Natural killer cell treated with Interleukin-12 subunit alpha and Interleukin-12 subunit beta and Interleukin-15 and Interleukin-18, amount 100 ng/mL, for 72 hours (primary cell): ENCODE data around the gene CIDEB. TPM values are rescaled to one million over a fixed set of nuclear protein-coding genes. Genes with fewer than 3 reads are reported as not detected.
A peak's percentile ranks its signal among the peaks of the same experiment; 100 is the strongest.

ENCODE experiments used
- ATAC-seq, 2 donors: fragments of 150-1000 bp; cut with Tn5 transposase in 1 of 2; sonication (Bioruptor Pico), chemical (Tn5 transposase) in 1 of 2; 2 replicates each; pipeline ENCODE4 v1.10.0; 2021
- DNase-seq: peaks from one replicate; pipeline ENCODE4 v3.0.0; 2022; ENCODE audit warnings: low spot score
- H3K27ac Mint-ChIP-seq, 2 donors: 1 replicate in 1 of 2; 2 replicates in 1 of 2; pipeline ENCODE4 v1.8.0; 2022; ENCODE audit warnings: mixed read lengths in 2 of 2, mild to moderate bottlenecking in 1 of 2, moderate library complexity in 1 of 2
- H3K27me3 Mint-ChIP-seq, 2 donors: 1 replicate in 1 of 2; 2 replicates in 1 of 2; pipeline ENCODE4 v1.8.0; 2022; ENCODE audit warnings: mixed read lengths in 2 of 2
- H3K36me3 Mint-ChIP-seq: one replicate; pipeline ENCODE4 v1.8.0; 2022; ENCODE audit warnings: mixed read lengths
- H3K4me1 Mint-ChIP-seq, 2 donors: 1 replicate in 1 of 2; 2 replicates in 1 of 2; pipeline ENCODE4 v1.8.0; 2022; ENCODE audit warnings: low read depth in 2 of 2, mixed read lengths in 2 of 2, mild to moderate bottlenecking in 1 of 2
- H3K4me3 Mint-ChIP-seq: one replicate; pipeline ENCODE4 v1.8.0; 2022; ENCODE audit warnings: mixed read lengths
- H3K9me3 Mint-ChIP-seq: 2 replicates; pipeline ENCODE4 v1.8.0; 2022; ENCODE audit warnings: mixed read lengths
- total RNA-seq, 2 donors: library from RNA; stranded (reverse); gene quantifications; one replicate each; pipeline ENCODE4 v1.2.3, GENCODE V29; 2022

CIDEB gene
- total RNA-seq, 2 donors from 2014 or later: 6.8 to 20.2 TPM

DNA sequence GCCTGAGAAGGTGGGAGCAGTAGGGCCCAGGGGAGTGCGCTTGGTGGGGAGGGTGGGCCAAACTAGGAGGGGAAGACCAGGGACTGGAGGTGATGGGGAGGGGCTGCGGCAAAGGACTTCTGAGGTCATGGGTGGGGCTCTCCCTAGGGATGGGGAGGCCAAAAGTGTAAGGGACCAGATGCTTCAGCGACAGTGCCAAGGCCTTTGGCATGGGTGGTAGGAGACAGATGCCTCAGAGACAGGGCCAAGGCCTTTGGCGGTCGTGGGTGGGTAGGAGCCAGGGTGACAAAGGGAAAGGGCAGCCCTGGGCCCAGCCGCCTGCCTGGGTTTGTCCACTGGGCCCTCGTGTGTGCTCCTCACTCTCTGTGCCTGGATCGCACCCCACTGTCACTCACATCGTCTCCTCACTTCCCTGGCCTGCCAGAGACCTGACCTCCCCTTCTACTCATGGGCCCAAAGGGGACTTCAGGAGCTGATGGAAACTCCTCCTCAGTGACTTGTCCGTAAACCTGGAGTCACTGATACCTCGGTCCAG is 23.2 kb downstream of the CIDEB start:
- Mint-ChIP-seq H3K36me3 (no peaks in the 10 kb centered on the region), H3K27ac (no peak overlapping the region), H3K9me3 (no peaks in the 10 kb centered on the region), H3K4me3 (no peak overlapping the region), H3K27me3 (no peaks in the 10 kb centered on the region), H3K4me1 (peaks cover 15 to 25% of the 10 kb centered on the region in 2 donors)
- DNase-seq (no peak), ATAC-seq (peak in 1 of 2 donors; percentile 15)

DNA sequence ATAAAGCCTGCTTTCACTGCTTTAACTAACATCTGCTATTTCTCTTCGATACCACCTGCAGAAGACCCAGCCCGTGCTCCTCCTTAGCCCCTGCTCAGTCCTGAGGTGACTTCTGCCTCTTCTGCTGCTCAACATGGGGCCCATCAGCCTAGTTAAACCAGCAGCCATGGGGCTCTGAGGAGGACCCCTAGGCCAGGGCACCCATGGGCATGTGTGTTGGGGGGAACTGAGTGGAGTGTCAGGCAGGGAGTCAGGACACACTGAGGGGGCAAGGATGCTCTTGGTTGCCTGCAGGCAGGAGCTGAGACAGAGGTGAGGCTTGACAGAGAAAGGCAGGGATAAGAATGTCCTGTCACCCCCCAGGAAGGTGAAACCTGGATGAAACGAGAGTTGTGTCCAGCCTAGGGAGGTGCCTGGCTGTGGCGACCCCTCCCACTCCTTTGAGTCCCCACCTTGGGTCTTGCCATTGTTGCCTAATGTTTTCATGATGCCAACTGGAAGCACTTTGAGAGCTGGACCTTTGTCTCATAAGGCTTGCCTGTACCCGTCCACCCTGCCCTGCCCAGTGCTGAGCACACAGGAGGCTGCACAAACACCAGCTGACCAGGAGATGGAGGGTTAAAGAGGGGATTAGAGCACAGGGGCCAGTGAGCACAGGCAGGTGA is 23.8 kb downstream of the CIDEB start:
- Mint-ChIP-seq H3K4me1 (peaks cover 18 to 26% of the 10 kb centered on the region in 2 donors), H3K27ac (no peak overlapping the region), H3K9me3 (no peaks in the 10 kb centered on the region), H3K4me3 (no peak overlapping the region), H3K27me3 (no peaks in the 10 kb centered on the region), H3K36me3 (no peaks in the 10 kb centered on the region)
- ATAC-seq: no peak
- no peak for DNase-seq

- no peak overlapping the region for H3K27ac Mint-ChIP-seq
- ATAC-seq (no peak), DNase-seq (no peak)
- no peaks in the 10 kb centered on the region for H3K27me3 Mint-ChIP-seq
- H3K4me3 Mint-ChIP-seq: no peak overlapping the region
- H3K4me1 Mint-ChIP-seq: peaks cover 24% of the 10 kb centered on the region in 2 donors
- no peaks in the 10 kb centered on the region for H3K36me3 Mint-ChIP-seq
- no peaks in the 10 kb centered on the region for H3K9me3 Mint-ChIP-seq
Observed at GRCh38 chr14:24282736-24283135, 25.0 kb downstream of the CIDEB start.

DNA sequence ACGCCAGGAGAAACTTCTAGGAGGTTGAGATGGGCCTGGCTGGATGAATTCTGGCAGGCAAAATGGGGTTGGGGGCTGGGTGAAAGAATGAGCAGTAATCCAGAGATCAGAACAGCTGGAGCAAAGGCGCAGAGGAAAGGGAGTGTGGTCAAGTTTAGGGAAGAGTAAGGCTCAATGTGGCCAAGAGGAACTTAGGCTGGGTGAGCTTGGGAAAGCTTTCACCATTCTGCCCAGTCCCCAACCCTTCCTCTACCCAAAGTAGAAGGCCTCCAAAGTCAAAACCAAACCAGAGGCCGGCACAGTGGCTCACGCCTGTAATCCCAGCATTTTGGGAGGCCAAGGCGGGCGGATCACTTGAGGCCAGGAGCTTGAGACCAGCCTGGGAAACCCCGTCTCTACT is 26.1 kb downstream of the CIDEB start:
- H3K4me1 Mint-ChIP-seq: peaks cover 26 to 29% of the 10 kb centered on the region in 2 donors
- DNase-seq (no peak), ATAC-seq (no peak)
- no peak overlapping the region for H3K27ac Mint-ChIP-seq
- no peak overlapping the region for H3K4me3 Mint-ChIP-seq
- H3K9me3 Mint-ChIP-seq: no peaks in the 10 kb centered on the region
- H3K27me3 Mint-ChIP-seq: no peaks in the 10 kb centered on the region
- H3K36me3 Mint-ChIP-seq: no peaks in the 10 kb centered on the region

- Mint-ChIP-seq H3K9me3 (no peaks in the 10 kb centered on the region), H3K4me1 (peaks cover 26 to 30% of the 10 kb centered on the region in 2 donors), H3K27ac (peak overlapping the region in 1 of 2 donors; percentile 30), H3K4me3 (no peak overlapping the region), H3K36me3 (no peaks in the 10 kb centered on the region), H3K27me3 (no peaks in the 10 kb centered on the region)
- no peak for DNase-seq
- ATAC-seq: no peak
Observed at GRCh38 chr14:24280797-24281460, 26.8 kb downstream of the CIDEB start.

DNA sequence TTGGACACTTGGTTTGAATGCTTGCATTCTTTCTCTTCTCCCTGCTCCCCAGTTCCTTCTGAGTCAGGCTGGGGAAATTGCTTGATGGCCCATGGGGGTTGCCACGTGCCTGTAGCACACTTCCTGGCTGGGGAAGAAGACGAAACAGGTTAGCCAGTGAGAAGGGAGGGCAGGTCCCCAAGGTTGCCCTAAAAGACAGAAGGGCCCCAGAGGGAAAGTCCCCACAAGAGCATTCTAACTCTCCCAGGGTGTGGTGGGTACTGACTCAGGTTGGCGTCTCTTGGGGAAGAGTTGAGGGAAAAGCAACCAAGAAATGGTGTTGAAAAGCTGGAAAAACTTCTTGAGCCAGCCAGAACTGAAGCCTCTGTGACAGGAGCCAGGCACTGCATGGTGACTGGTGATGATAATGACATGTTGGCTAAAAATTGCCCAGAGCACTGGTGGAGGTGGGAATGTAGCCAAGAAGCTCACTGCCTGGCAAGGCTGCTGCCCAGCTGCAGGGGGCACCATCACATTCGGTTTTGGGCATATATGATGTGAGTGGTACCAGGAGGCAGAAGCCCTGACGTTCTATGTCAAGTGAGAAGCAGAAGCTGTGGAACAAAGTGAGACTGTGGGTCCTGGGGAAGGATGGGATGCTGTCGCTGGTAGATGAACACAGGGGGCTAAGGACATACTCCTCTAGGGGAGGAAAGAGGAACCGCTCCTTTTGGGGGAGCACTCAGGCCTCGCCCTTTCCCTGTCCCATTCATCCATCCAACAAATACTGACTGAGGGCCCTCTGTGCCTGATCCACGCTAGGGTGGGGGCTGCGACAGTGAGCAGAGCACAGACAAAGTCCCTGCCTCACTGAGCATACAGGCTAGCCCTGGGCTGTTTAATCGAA is 28.2 kb downstream of the CIDEB start:
- no peaks in the 10 kb centered on the region for H3K36me3 Mint-ChIP-seq
- peak overlapping the region in 1 of 2 donors; percentile 50 for H3K27ac Mint-ChIP-seq
- no peaks in the 10 kb centered on the region for H3K27me3 Mint-ChIP-seq
- H3K4me1 Mint-ChIP-seq: peaks cover 26 to 30% of the 10 kb centered on the region in 2 donors
- DNase-seq (no peak), ATAC-seq (peak in 1 of 2 donors; percentile 45)
- no peaks in the 10 kb centered on the region for H3K9me3 Mint-ChIP-seq
- H3K4me3 Mint-ChIP-seq: no peak overlapping the region

- Mint-ChIP-seq H3K36me3 (no peaks in the 10 kb centered on the region), H3K4me3 (no peak overlapping the region), H3K27me3 (no peaks in the 10 kb centered on the region), H3K9me3 (no peaks in the 10 kb centered on the region), H3K27ac (peak overlapping the region; percentile 23 to 50), H3K4me1 (peaks cover 36 to 40% of the 10 kb centered on the region in 2 donors)
- no peak for DNase-seq
- ATAC-seq: no peak
Observed at GRCh38 chr14:24278424-24278823, 29.4 kb downstream of the CIDEB start.

DNA sequence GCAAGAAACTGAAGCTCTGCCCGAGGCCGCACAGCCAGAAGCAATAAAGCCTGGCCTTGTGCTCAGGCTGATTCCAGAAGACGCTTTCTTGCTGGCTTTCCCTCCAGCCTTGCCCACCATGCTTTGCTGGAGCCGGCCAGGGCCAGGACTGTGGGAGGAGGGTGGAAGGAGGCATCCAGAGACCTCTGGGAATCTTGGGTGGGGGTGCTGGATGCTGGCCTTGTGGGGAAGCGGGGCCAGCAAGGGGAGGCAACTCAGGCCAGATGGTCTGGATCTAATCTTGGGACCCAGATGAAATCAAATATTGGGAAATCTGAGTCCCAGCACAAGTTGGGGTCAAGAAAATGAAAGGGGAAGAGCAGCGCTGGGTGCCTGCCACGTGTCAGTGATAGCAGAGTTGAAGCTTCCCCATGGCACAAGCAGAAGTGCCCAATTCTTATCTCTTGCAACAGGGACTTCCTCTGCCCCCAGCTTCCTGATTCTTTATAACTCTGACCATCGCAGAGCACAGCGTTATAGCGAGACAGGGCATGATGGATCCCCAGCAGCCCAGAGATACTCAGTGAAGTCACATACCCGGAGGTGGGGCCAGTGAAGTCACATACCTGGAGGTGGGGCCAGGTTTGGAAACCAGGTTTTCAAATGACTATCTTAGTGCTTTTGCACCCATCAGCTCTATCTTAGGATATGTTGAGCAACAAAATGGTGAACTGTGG is 30.0 kb downstream of the CIDEB start:
- DNase-seq: no peak
- no peaks in the 10 kb centered on the region for H3K27me3 Mint-ChIP-seq
- H3K4me3 Mint-ChIP-seq: no peak overlapping the region
- peak overlapping the region; percentile 50 to 60 for H3K27ac Mint-ChIP-seq
- peak in 1 of 2 donors; percentile 17 for ATAC-seq
- no peaks in the 10 kb centered on the region for H3K9me3 Mint-ChIP-seq
- H3K4me1 Mint-ChIP-seq: peaks cover 40 to 47% of the 10 kb centered on the region in 2 donors
- no peaks in the 10 kb centered on the region for H3K36me3 Mint-ChIP-seq

DNA sequence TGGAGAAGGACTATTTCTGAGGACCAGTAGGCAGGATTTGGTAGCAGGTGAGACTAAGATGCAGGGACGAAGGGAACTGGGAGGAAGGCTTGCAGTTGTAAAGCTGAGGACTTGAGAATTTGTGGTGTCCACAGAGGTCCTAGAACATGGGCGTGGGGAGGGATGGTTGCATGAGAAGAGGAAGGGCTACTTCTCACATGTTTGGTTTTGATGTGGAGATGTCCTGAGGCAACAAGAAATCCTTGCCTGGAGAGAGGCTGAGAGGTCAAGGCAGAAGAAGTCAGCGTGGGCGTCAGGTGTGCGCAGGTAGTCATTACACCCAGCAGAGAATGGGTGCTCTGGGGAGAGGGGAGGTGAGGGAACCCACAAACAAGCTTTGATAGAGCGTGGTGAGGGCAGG is 30.7 kb downstream of the CIDEB start:
- Mint-ChIP-seq H3K27me3 (no peaks in the 10 kb centered on the region), H3K27ac (peak overlapping the region in 1 of 2 donors; percentile 60), H3K9me3 (no peaks in the 10 kb centered on the region), H3K36me3 (no peaks in the 10 kb centered on the region), H3K4me3 (no peak overlapping the region), H3K4me1 (peaks cover 46 to 54% of the 10 kb centered on the region in 2 donors)
- DNase-seq (no peak), ATAC-seq (no peak)

GRCh38 chr14:24274101-24274543 is 33.7 kb downstream of the CIDEB start:
- peak; percentile 59 for DNase-seq
- peak; percentile 34 to 49 for ATAC-seq
- H3K36me3 Mint-ChIP-seq: no peaks in the 10 kb centered on the region

DNA sequence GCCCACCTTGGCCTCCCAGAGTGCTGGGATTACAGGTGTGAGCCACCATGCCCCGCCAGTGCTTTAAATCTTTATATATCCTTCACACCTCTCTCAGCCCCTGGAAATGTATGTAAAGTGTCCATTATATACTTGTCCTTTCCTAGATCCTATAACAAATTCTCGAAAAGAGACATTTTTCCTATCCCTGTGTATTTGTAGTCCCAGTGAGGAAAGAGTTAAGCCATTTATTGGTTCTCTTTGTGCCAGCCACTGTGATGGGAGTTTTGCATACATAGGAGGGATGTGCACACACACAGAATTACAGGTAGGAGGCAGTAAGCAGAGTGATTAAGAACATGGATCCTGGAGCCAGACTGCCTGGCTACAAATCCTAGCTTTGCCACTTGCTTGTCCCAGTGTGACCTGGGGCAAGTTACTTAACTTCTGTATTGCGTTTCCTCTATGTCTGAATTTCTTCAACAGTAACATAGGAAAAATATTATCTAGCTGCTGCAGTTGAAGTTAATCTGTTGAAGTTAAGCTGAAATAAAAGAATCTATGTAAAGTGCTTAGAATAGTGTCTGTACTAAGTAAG is 34.3 kb downstream of the CIDEB start:
- H3K4me3 Mint-ChIP-seq: peak overlapping the region; percentile 27
- DNase-seq: no peak
- ATAC-seq: no peak
- H3K4me1 Mint-ChIP-seq: peaks cover 42 to 55% of the 10 kb centered on the region in 2 donors
- H3K27me3 Mint-ChIP-seq: no peaks in the 10 kb centered on the region
- H3K9me3 Mint-ChIP-seq: no peaks in the 10 kb centered on the region
- peak overlapping the region; percentile 87 to 92 for H3K27ac Mint-ChIP-seq
- no peaks in the 10 kb centered on the region for H3K36me3 Mint-ChIP-seq

More at GRCh38 chr14:24274101-24274543, 33.7 kb downstream of the CIDEB start:
- Mint-ChIP-seq H3K9me3 (no peaks in the 10 kb centered on the region), H3K27me3 (no peaks in the 10 kb centered on the region), H3K4me3 (peak overlapping the region; percentile 27), H3K4me1 (peaks cover 45 to 61% of the 10 kb centered on the region in 2 donors), H3K27ac (peak overlapping the region; percentile 87 to 92)

- H3K9me3 Mint-ChIP-seq: no peaks in the 10 kb centered on the region
- H3K4me3 Mint-ChIP-seq: peak overlapping the region; percentile 88
- H3K4me1 Mint-ChIP-seq: peaks cover 42 to 49% of the 10 kb centered on the region in 2 donors
- peak overlapping the region; percentile 87 to 92 for H3K27ac Mint-ChIP-seq
- H3K36me3 Mint-ChIP-seq: no peaks in the 10 kb centered on the region
- ATAC-seq (no peak), DNase-seq (no peak)
- no peaks in the 10 kb centered on the region for H3K27me3 Mint-ChIP-seq
Observed at GRCh38 chr14:24272467-24272866, 35.3 kb downstream of the CIDEB start.
